T-cell (primary cell): ENCODE results near the gene CENPX. TPM values are rescaled to one million over a fixed set of nuclear protein-coding genes. Genes with fewer than 3 reads are reported as not detected.

Source experiments
- ATAC-seq, 4 experiments: fragments of 200-7000 bp in 3 of 4; fragments of 150-1000 bp in 1 of 4; cut with Tn5 transposase; replicated peaks in 1 of 4; 1 replicate in 3 of 4; 2 replicates in 1 of 4; pipeline ENCODE4 v1.10.0; 2021; ENCODE audit warnings: moderate library complexity in 3 of 4, mild to moderate bottlenecking in 2 of 4, moderate number of reproducible peaks in 1 of 4
- CTCF ChIA-PET, 2 donors: fragments of 300-600 bp; sonication (Branson Sonifier 250); formaldehyde crosslinking; loops; one replicate each; lab custom pipeline; 2022; ENCODE audit warnings: antibody characterized with exemption in 2 of 2; lab: Charles Lee
- POLR2A ChIA-PET, 2 donors: fragments of 300-600 bp; sonication (Branson Sonifier 250); formaldehyde crosslinking; loops; one replicate each; lab custom pipeline; 2022; ENCODE audit warnings: antibody characterized with exemption in 2 of 2; lab: Charles Lee
- DNase-seq, 35 experiments: peaks; one replicate each; pipeline versions ENCODE4 v3.0.0 to v3.0.0-alpha.2; 2013 to 2023
- H3K27ac ChIP-seq: one replicate; pipeline ENCODE4 v1.5.1; 2013; ENCODE audit warnings: low read length
- H3K27me3 ChIP-seq, 2 experiments: replicated peaks in 1 of 2; 1 replicate in 1 of 2; 2 replicates in 1 of 2; pipeline versions ENCODE4 v1.6.1 to v1.7.0; 2013; ENCODE audit warnings: low read length in 1 of 2, mixed read lengths in 1 of 2; ENCODE audit not compliant: control insufficient read depth in 2 of 2, insufficient read depth in 2 of 2; ENCODE audit errors: extremely low read depth in 1 of 2
- H3K36me3 ChIP-seq, 2 donors: 1 replicate in 1 of 2; 2 replicates in 1 of 2; pipeline versions ENCODE4 v1.6.1 to v1.7.0; 2013; ENCODE audit warnings: low read length in 1 of 2; ENCODE audit not compliant: control insufficient read depth in 2 of 2, insufficient read depth in 1 of 2; ENCODE audit errors: extremely low read depth in 1 of 2
- H3K4me1 ChIP-seq, 2 experiments: 1 replicate in 1 of 2; 2 replicates in 1 of 2; pipeline versions ENCODE4 v1.6.1 to v1.7.0; 2013; ENCODE audit warnings: low read length in 2 of 2, mixed read lengths in 1 of 2; ENCODE audit not compliant: insufficient read depth in 2 of 2, control insufficient read depth in 1 of 2; ENCODE audit errors: extremely low read depth in 1 of 2
- H3K4me3 ChIP-seq, 2 donors: 1 replicate in 1 of 2; 2 replicates in 1 of 2; pipeline versions ENCODE4 v1.5.1 to v1.7.0; 2013; ENCODE audit warnings: mild to moderate bottlenecking in 2 of 2, low read length in 1 of 2, moderate library complexity in 1 of 2; ENCODE audit not compliant: control insufficient read depth in 1 of 2; ENCODE audit errors: extremely low read depth in 1 of 2
- H3K9me3 ChIP-seq: 2 replicates; pipeline ENCODE4 v1.7.0; 2013
- H3K27ac Mint-ChIP-seq, 2 donors: one replicate each; pipeline ENCODE4 v1.8.0; 2020 to 2021; ENCODE audit warnings: mild to moderate bottlenecking in 2 of 2, mixed read lengths in 2 of 2
- H3K27me3 Mint-ChIP-seq, 2 donors: one replicate each; pipeline ENCODE4 v1.8.0; 2021 to 2022; ENCODE audit warnings: mixed read lengths in 2 of 2
- H3K36me3 Mint-ChIP-seq: one replicate; pipeline ENCODE4 v1.8.0; 2021; ENCODE audit warnings: mixed read lengths
- H3K4me1 Mint-ChIP-seq, 3 donors: one replicate each; pipeline ENCODE4 v1.8.0; 2020 to 2022; ENCODE audit warnings: mixed read lengths in 3 of 3, mild to moderate bottlenecking in 1 of 3
- H3K4me3 Mint-ChIP-seq, 3 donors: one replicate each; pipeline ENCODE4 v1.8.0; 2020 to 2022; ENCODE audit warnings: mild to moderate bottlenecking in 3 of 3, mixed read lengths in 3 of 3, moderate library complexity in 3 of 3
- H3K9me3 Mint-ChIP-seq, 3 donors: one replicate each; pipeline ENCODE4 v1.8.0; 2020 to 2022; ENCODE audit warnings: mixed read lengths in 3 of 3
- WGBS: methylation state at CpG from one replicate; pipeline ENCODE4 v1.1.5; 2013; ENCODE audit warnings: missing lambda C conversion rate; ENCODE audit not compliant: insufficient coverage; 5-methylcytosine and 5-hydroxymethylcytosine counted together
- total RNA-seq, 35 experiments: library from RNA in 6 of 35; stranded (reverse) in 6 of 35; fragments of 120-200 nt in 1 of 35; gene quantifications; one replicate each; pipeline versions ENCODE4 v1.2.1 to v1.2.4 and lab custom pipeline; 2013 to 2026

The CENPX gene
- total RNA-seq, 5 donors from 2014 or later (not counting 1 experiment from before 2014, with no cell fraction given): 26.7 to 47.8 (median 43.7) TPM

GRCh38 chr17:82033359-82034085, 10.8 kb upstream of the CENPX start:
- Mint-ChIP-seq H3K4me3 (peak overlapping the region in 1 of 3 donors; percentile 55), H3K4me1 (peaks cover 21 to 34% (median 33%) of the 10 kb centered on the region in 3 donors), H3K9me3 (no peaks in the 10 kb centered on the region), H3K27me3 (no peaks in the 10 kb centered on the region), H3K36me3 (peaks cover 6% of the 10 kb centered on the region), H3K27ac (no peak overlapping the region)
- Histone ChIP-seq H3K9me3 (no peaks in the 10 kb centered on the region), H3K4me1 (peaks cover 10 to 53% of the 10 kb centered on the region in 2 experiments), H3K4me3 (no peak overlapping the region), H3K27me3 (peaks cover 0 to 12% of the 10 kb centered on the region in 2 experiments), H3K27ac (no peak overlapping the region), H3K36me3 (peaks cover 0 to 5% of the 10 kb centered on the region in 2 donors)
- no peak for DNase-seq
- 95% methylated on average over 19 of the region's 38 CpGs for WGBS
- ATAC-seq: no peak
- POLR2A ChIA-PET: interaction anchor here in 1 of 2 donors (0.5 kb wide), 1 partner anchor 111 kb away, joined by 4 read pairs; no protein-coding TSS in a partner anchor
- CTCF ChIA-PET: no interaction called here

- WGBS: 14% methylated on average over 49 of the region's 59 CpGs
- Histone ChIP-seq H3K27ac (no peak overlapping the region), H3K27me3 (peaks cover 0 to 12% of the 10 kb centered on the region in 2 experiments), H3K4me3 (peak overlapping the region in 1 of 2 donors; percentile 17), H3K9me3 (no peaks in the 10 kb centered on the region), H3K36me3 (peaks cover 4 to 5% of the 10 kb centered on the region in 2 donors), H3K4me1 (peaks cover 8 to 47% of the 10 kb centered on the region in 2 experiments)
- peak overlapping the region; percentile 34 to 59 (median 55) for H3K4me3 Mint-ChIP-seq
- no peaks in the 10 kb centered on the region for H3K27me3 Mint-ChIP-seq
- ChIA-PET POLR2A (no interaction called here), CTCF (no interaction called here)
- ATAC-seq (peak in 3 of 4 experiments; percentile 24 to 36 (median 29)), DNase-seq (peak in 7 of 35 experiments; percentile 20 to 53 (median 37))
- peaks cover 6% of the 10 kb centered on the region for H3K36me3 Mint-ChIP-seq
- H3K27ac Mint-ChIP-seq: no peak overlapping the region
- no peaks in the 10 kb centered on the region for H3K9me3 Mint-ChIP-seq
- H3K4me1 Mint-ChIP-seq: peaks cover 14 to 28% (median 27%) of the 10 kb centered on the region in 3 donors
Observed at GRCh38 chr17:82031885-82032627, 9.4 kb upstream of the CENPX start.

GRCh38 chr17:82031303-82031884, 8.7 kb upstream of the CENPX start, which contains the start of gene RAC3:
RAC3 (plus strand) TSS chr17:82031678; CDS start chr17:82031762, 84 bp downstream.
- Histone ChIP-seq H3K36me3 (peaks cover 4 to 5% of the 10 kb centered on the region in 2 donors), H3K27ac (no peak within 1 kb of the TSS), H3K9me3 (no peaks in the 10 kb centered on the region), H3K4me3 (peak within 1 kb of the TSS; percentile 55 to 67), H3K4me1 (peaks cover 4 to 40% of the 10 kb centered on the region in 2 experiments), H3K27me3 (peaks cover 0 to 12% of the 10 kb centered on the region in 2 experiments)
- H3K4me1 Mint-ChIP-seq: peaks cover 14 to 26% (median 24%) of the 10 kb centered on the region in 3 donors
- no peaks in the 10 kb centered on the region for H3K9me3 Mint-ChIP-seq
- peak within 1 kb of the TSS; percentile 77 to 87 (median 82) for H3K4me3 Mint-ChIP-seq
- ChIA-PET POLR2A (no interaction called here), CTCF (no interaction called here)
- H3K36me3 Mint-ChIP-seq: peaks cover 6% of the 10 kb centered on the region
- peak; percentile 3 to 47 (median 20) for ATAC-seq
- no peaks in the 10 kb centered on the region for H3K27me3 Mint-ChIP-seq
- whole genome bisulfite sequencing: under 1% methylated on average over 74 of the region's 96 CpGs
- H3K27ac Mint-ChIP-seq: no peak within 1 kb of the TSS
- peak in 1 of 35 experiments; percentile 36 for DNase-seq

GRCh38 chr17:82030470-82031302, 8.0 kb upstream of the CENPX start:
- Mint-ChIP-seq H3K27ac (no peak overlapping the region), H3K4me1 (peaks cover 13 to 23% (median 19%) of the 10 kb centered on the region in 3 donors), H3K4me3 (peak overlapping the region; percentile 77 to 87 (median 82)), H3K36me3 (peaks cover 6% of the 10 kb centered on the region), H3K9me3 (no peaks in the 10 kb centered on the region), H3K27me3 (no peaks in the 10 kb centered on the region)
- WGBS: under 1% methylated on average over 94 of the region's 94 CpGs
- Histone ChIP-seq H3K9me3 (no peaks in the 10 kb centered on the region), H3K27me3 (peaks cover 0 to 12% of the 10 kb centered on the region in 2 experiments), H3K36me3 (peaks cover 4% of the 10 kb centered on the region in 2 donors), H3K4me3 (peak overlapping the region; percentile 55 to 67), H3K4me1 (peaks cover 2 to 33% of the 10 kb centered on the region in 2 experiments), H3K27ac (no peak overlapping the region)
- POLR2A ChIA-PET: interaction anchor here in 1 of 2 donors (0.5 kb wide), 1 partner anchor 33 kb away, joined by 3 read pairs; no protein-coding TSS in a partner anchor
- CTCF ChIA-PET: interaction anchor here (0.6 to 1.3 kb wide), 4 partner anchors 100 to 210 kb away, joined by 3 to 9 read pairs (median 4); no protein-coding TSS in a partner anchor
- peak; percentile 75 to 87 (median 82) for ATAC-seq
- DNase-seq: peak; percentile 52 to 90 (median 76)

GRCh38 chr17:82029990-82030469, 7.4 kb upstream of the CENPX start:
- no peak for DNase-seq
- WGBS: 79% methylated on average over 27 of the region's 31 CpGs
- H3K4me3 Mint-ChIP-seq: peak overlapping the region in 2 of 3 donors; percentile 54 to 87
- no peaks in the 10 kb centered on the region for H3K9me3 Mint-ChIP-seq
- no peaks in the 10 kb centered on the region for H3K9me3 ChIP-seq
- H3K36me3 ChIP-seq: peaks cover 0 to 7% of the 10 kb centered on the region in 2 donors
- H3K4me1 ChIP-seq: peaks cover 2 to 33% of the 10 kb centered on the region in 2 experiments
- H3K4me3 ChIP-seq: no peak overlapping the region
- H3K27ac Mint-ChIP-seq: no peak overlapping the region
- H3K36me3 Mint-ChIP-seq: peaks cover 2% of the 10 kb centered on the region
- H3K27me3 ChIP-seq: peaks cover 0 to 12% of the 10 kb centered on the region in 2 experiments
- H3K27me3 Mint-ChIP-seq: no peaks in the 10 kb centered on the region
- H3K27ac ChIP-seq: no peak overlapping the region
- CTCF ChIA-PET: interaction anchor here in 1 of 2 donors (1.3 kb wide), 1 partner anchor 116 kb away, joined by 3 read pairs; no protein-coding TSS in a partner anchor
- H3K4me1 Mint-ChIP-seq: peaks cover 7 to 18% (median 12%) of the 10 kb centered on the region in 3 donors
- POLR2A ChIA-PET: no interaction called here
- ATAC-seq: no peak
